22Rv1 (cell line): ENCODE results near the gene SSX5.
"Not testable (repeated sequence)": the region's sequence is repeated elsewhere in the genome, so short reads cannot be mapped to it uniquely, and the experiment has no call there.

Experiments used
- H3K27ac ChIP-seq: fragments of 450-650 bp; 2 replicates; pipeline ENCODE4 v1.5.1; 2017
- CTCF ChIP-seq: fragments of 450-650 bp; IDR thresholded peaks from 2 replicates; pipeline ENCODE4 v1.5.1; 2017; ENCODE audit warnings: mild to moderate bottlenecking
- ZFX ChIP-seq: fragments of 450-650 bp; IDR thresholded peaks from 2 replicates; pipeline ENCODE4 v1.6.1; 2017; ENCODE audit warnings: antibody characterized with exemption, borderline replicate concordance

The SSX5 gene

DNA sequence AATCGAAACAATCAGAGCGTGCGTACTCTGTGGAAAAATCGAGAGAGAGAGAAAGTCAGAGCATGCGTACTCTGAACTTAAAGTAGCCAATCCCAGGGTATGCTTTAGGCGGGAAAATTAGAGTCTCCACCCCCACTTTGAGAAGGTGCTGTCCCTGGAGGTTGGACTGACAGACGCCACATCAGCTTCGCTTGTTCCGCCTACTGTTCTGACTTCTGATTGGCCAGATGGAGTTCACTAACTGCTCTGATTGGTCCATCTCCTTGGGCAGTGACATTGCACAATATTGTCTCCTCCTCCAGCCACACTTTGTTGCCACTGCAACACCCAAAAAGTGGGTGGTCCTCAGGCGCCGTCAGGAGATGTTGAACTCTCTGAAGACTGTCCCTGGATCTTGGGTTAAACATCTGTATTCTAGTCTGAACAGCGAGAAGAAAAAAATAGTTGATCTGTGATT is at the start of gene SSX5:
Gene SSX5 (minus strand): TSS at position 51 of the 457 bp plus-strand sequence. CDS start 1,437 bp downstream, outside the sequence.
- TF ChIP-seq CTCF (no peak), ZFX (no peak)
- no peak within 1 kb of the TSS for H3K27ac ChIP-seq

DNA sequence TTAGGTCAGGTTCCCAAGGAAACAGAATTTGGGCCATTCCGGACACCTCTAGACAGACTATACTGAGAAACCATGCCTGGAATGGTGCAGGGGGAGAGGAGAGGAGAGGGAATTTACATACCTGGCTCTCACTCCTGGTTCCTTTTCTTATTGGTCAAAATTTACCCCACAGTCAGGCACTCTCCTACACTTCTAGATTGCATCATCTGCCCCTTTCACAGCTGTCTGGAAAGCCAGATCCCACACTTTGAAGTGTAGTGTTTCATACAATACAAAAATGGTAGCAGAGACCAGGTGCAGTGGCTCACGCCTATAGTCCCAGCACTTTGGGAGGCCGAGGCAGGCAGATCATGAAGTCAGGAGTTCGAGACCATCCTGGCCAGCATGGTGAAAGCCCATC is 27.6 kb upstream of the SSX5 start:
- not testable (repeated sequence) for H3K27ac ChIP-seq

DNA sequence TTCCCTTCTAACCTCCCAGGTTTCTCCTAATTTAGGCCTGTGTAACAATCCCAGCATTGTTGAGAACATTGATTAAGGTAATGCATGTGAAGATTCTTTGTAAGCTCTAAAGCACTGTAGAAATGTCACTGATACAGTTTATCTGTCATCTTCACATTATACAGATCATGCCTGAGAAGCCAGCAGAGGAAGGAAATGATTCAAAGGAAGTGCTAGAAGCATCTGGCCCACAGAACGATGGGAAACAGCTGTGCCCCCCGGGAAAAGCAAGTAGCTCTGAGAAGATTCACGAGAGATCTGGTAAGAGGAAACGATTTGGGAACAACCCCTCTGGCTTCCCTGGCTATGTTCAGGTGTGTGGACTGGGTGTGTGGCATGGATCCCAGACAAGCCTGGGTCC is 17.7 kb upstream of the SSX5 start:
- not testable (repeated sequence) for H3K27ac ChIP-seq

DNA sequence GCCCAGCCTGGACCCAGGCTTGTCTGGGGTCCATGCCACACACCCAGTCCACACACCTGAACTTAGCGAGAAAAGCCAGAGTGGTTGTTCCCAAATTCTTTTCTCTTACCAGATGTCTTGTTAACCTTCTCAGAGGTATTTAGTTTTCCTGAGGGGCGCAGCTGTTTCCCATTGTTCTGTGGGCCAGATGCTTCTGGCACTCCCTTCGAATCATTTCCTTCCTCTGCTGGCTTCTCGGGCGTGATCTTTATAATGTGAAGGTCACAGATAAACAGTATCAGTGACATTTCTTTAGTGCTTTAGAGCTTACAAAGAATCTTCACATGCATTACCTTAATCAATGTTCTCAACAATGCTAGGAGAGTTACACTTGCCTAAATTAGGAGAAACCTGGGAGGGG is 6.6 kb downstream of the SSX5 start:
- H3K27ac ChIP-seq = not testable (repeated sequence)

DNA sequence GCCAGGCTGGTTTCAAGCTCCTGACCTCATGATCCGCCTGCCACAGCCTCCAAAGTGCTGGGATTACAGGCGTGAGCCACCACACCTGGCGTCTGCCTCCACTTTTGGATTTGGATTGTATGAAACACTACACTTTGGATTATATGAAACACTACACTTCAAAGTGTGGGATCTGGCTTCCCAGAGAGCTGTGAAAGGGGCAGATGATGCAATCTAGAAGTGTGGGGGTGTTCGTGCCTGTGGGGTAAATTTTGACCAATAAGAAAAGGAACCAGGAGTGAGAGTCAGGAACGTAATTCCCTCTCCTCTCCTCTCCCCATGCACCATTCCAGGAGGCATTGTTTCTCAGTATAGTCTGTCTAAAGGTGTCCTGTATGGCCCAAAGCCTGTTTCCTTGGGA is 14.7 kb downstream of the SSX5 start:
- not testable (repeated sequence) for H3K27ac ChIP-seq

DNA sequence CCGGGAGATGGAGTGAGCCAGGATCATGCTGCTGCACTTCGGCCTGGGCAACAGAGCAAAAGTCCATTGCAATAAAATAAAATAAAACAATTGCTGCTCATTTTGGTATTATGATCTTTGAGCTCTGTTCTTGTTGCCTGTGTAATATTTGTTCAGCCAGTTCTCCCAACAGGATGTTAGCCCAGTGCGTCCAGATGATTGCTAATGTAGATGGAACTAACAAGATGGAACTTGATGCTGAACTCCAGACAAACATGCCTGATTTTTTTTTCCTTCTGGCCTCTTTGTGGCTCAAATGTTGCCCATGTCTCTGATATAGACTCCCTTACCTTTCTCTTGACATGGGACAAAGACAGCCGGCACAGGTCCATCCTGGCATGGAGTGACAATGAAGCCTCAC is 15.8 kb downstream of the SSX5 start:
- TF ChIP-seq ZFX = no peak
- no peak for TF ChIP-seq CTCF
- H3K27ac ChIP-seq = no peak overlapping the region

GRCh38 chrX:48179691-48180090 is 16.9 kb downstream of the SSX5 start:
- no peak overlapping the region for H3K27ac ChIP-seq
- TF ChIP-seq CTCF (no peak), ZFX (no peak)

GRCh38 chrX:48166322-48166721 is 30.3 kb downstream of the SSX5 start:
- H3K27ac ChIP-seq = not testable (repeated sequence)

- TF ChIP-seq CTCF (no peak), ZFX (no peak)
These were observed 31.4 kb downstream of the SSX5 start for GRCh38 chrX:48165241-48165640.

GRCh38 chrX:48156014-48156413 is 40.6 kb downstream of the SSX5 start:
- TF ChIP-seq CTCF (no peak), ZFX (no peak)

More at GRCh38 chrX:48165241-48165640, 31.4 kb downstream of the SSX5 start:
- H3K27ac ChIP-seq = no peak overlapping the region

More at GRCh38 chrX:48156014-48156413, 40.6 kb downstream of the SSX5 start:
- no peak overlapping the region for H3K27ac ChIP-seq
